ENCODE measurements around the gene SH3GL1.

SH3GL1 gene

GRCh38 chr19:4431808-4432674 is 31.7 kb upstream of the SH3GL1 start:
- no peak for DNase-seq (ENCODE audit: low spot score)

- no peak for DNase-seq (ENCODE audit: low spot score)
These were observed 30.9 kb upstream of the SH3GL1 start for GRCh38 chr19:4431296-4431695.

GRCh38 chr19:4430760-4431159 is 30.4 kb upstream of the SH3GL1 start:
- DNase-seq (ENCODE audit: low spot score) = no peak

GRCh38 chr19:4429771-4430171 is 29.4 kb upstream of the SH3GL1 start:
- DNase-seq (ENCODE audit: low spot score) = no peak

- DNase-seq (ENCODE audit: low spot score) = no peak
These were observed 28.9 kb upstream of the SH3GL1 start for GRCh38 chr19:4429256-4429655.

- no peak for DNase-seq (ENCODE audit: low spot score)
These were observed 28.1 kb upstream of the SH3GL1 start for GRCh38 chr19:4428326-4428975.

GRCh38 chr19:4425537-4425936 is 25.2 kb upstream of the SH3GL1 start:
- DNase-seq (ENCODE audit: low spot score) = peak; percentile 23

GRCh38 chr19:4423416-4424126 is 23.2 kb upstream of the SH3GL1 start:
- DNase-seq (ENCODE audit: low spot score) = no peak

GRCh38 chr19:4416268-4416667 is 15.9 kb upstream of the SH3GL1 start:
- no peak for DNase-seq (ENCODE audit: low spot score)

GRCh38 chr19:4415352-4415751 is 15.0 kb upstream of the SH3GL1 start:
- DNase-seq (ENCODE audit: low spot score) = no peak

- DNase-seq (ENCODE audit: low spot score) = no peak
These were observed 14.5 kb upstream of the SH3GL1 start for GRCh38 chr19:4414800-4415321.

GRCh38 chr19:4414144-4414799 is 13.9 kb upstream of the SH3GL1 start:
- no peak for DNase-seq (ENCODE audit: low spot score)

GRCh38 chr19:4413588-4413987 is 13.2 kb upstream of the SH3GL1 start:
- DNase-seq (ENCODE audit: low spot score) = no peak

GRCh38 chr19:4409123-4409933 is 9.0 kb upstream of the SH3GL1 start:
- DNase-seq (ENCODE audit: low spot score) = no peak

GRCh38 chr19:4406626-4407025 is 6.3 kb upstream of the SH3GL1 start:
- DNase-seq (ENCODE audit: low spot score) = no peak

- DNase-seq (ENCODE audit: low spot score) = no peak
These were observed 5.6 kb upstream of the SH3GL1 start for GRCh38 chr19:4405977-4406376.

- peak; percentile 54 for DNase-seq (ENCODE audit: low spot score)
These were observed 2.8 kb upstream of the SH3GL1 start for GRCh38 chr19:4403005-4403761.

- peak; percentile 100 for DNase-seq (ENCODE audit: low spot score)
These were observed 2.0 kb upstream of the SH3GL1 start, which contains the start of gene CHAF1A for GRCh38 chr19:4402171-4403004. TSS of gene CHAF1A (plus strand) at chr19:4402640. CDS start at chr19:4402763, 123 bp downstream.

- DNase-seq (ENCODE audit: low spot score) = peak; percentile 8
These were observed 1.4 kb upstream of the SH3GL1 start for GRCh38 chr19:4401769-4402170.

- peak; percentile 24 for DNase-seq (ENCODE audit: low spot score)
These were observed 574 bp downstream of the SH3GL1 start for GRCh38 chr19:4399812-4400134.

Data from RKO (cell line).